Aorta (tissue), 5 donors: ENCODE data around the gene PRSS37. TPM values are rescaled to one million over a fixed set of nuclear protein-coding genes. Genes with fewer than 3 reads are reported as not detected.

Experiments used
- ATAC-seq: fragments of 200-7000 bp; cut with Tn5 transposase; one replicate; pipeline ENCODE4 v1.9.1; 2022; ENCODE audit warnings: moderate library complexity; ENCODE audit not compliant: low FRiP score
- DNase-seq, 2 donors: peaks; one replicate each; pipeline ENCODE4 v3.0.0-alpha.2; 2020
- H3K27ac ChIP-seq, 2 donors: one replicate each; pipeline ENCODE4 v1.5.1; 2013; ENCODE audit warnings: low read length in 2 of 2, mild to moderate bottlenecking in 2 of 2, moderate library complexity in 2 of 2, control low read depth in 1 of 2, inconsistent platforms in 1 of 2, low read depth in 1 of 2
- H3K27me3 ChIP-seq, 2 donors: one replicate each; pipeline ENCODE4 v1.6.1; 2013; ENCODE audit warnings: control low read depth in 1 of 2, low read length in 1 of 2, mild to moderate bottlenecking in 1 of 2, moderate library complexity in 1 of 2; ENCODE audit not compliant: insufficient read depth in 2 of 2, control insufficient read depth in 1 of 2
- H3K36me3 ChIP-seq, 2 donors: one replicate each; pipeline ENCODE4 v1.6.1; 2013; ENCODE audit warnings: control low read depth in 1 of 2, low read length in 1 of 2, mild to moderate bottlenecking in 1 of 2; ENCODE audit not compliant: insufficient read depth in 2 of 2, control insufficient read depth in 1 of 2
- H3K4me1 ChIP-seq, 2 donors: one replicate each; pipeline ENCODE4 v1.6.1; 2013; ENCODE audit warnings: low read length in 2 of 2, control low read depth in 1 of 2, mild to moderate bottlenecking in 1 of 2, moderate library complexity in 1 of 2; ENCODE audit not compliant: insufficient read depth in 2 of 2, control insufficient read depth in 1 of 2
- H3K4me3 ChIP-seq, 2 donors: one replicate each; pipeline ENCODE4 v1.5.1; 2013; ENCODE audit warnings: low read length in 2 of 2, control low read depth in 1 of 2, mild to moderate bottlenecking in 1 of 2
- H3K9me3 ChIP-seq: one replicate; pipeline ENCODE4 v1.6.1; 2013; ENCODE audit warnings: mild to moderate bottlenecking, low read length; ENCODE audit not compliant: control insufficient read depth
- WGBS, 2 donors: extraction: QIAGEN DNeasy Blood & Tissue Kit; methylation state at CpG; one replicate each; pipeline ENCODE4 v1.1.7; 2013; 5-methylcytosine and 5-hydroxymethylcytosine counted together
- intact Hi-C, 2 donors: fragments of 100-400 bp; cut with DNase I; formaldehyde crosslinking; loops; one replicate each; pipeline versions ENCODE4 v1.14.2 to v1.15.0; 2022
- polyA plus RNA-seq, 2 donors: library from polyadenylated mRNA; stranded (reverse); fragments of 200-250 nt; gene quantifications; one replicate each; pipeline ENCODE4 v1.2.3, GENCODE V29; 2013
- total RNA-seq, 2 donors: library from RNA; stranded (reverse); fragmentation: NEBNext Ultra II Directional; extraction: Animal tissue kit (Norgen Biotek cat#: 25700); gene quantifications; one replicate each; pipeline ENCODE4 v1.2.1, GENCODE V29; 2021
- donor health status: healthy with polysubstance abuse.
- donor health status: Bipolar disorder and iron deficiency.
- donor health status: DM: no; HTN: no; CAD: no.
- donor health status: DM: no; HTN: no; CAD: no.
- donor health status: DM: yes; HTN: yes; CAD: no.

PRSS37 gene
- total and polyA plus RNA-seq, 4 donors = not detected

GRCh38 chr7:141866974-141867373 is 25.7 kb upstream of the PRSS37 start:
- H3K27ac ChIP-seq = no peak overlapping the region
- H3K4me3 ChIP-seq = no peak overlapping the region
- WGBS, 2 donors = 85 to 91% methylated on average over 2 of the region's 2 CpGs
- intact Hi-C loops = no loop called here
- ATAC-seq = no peak
- DNase-seq = no peak
- no peaks in the 10 kb centered on the region for H3K36me3 ChIP-seq
- peaks cover 2% of the 10 kb centered on the region for H3K9me3 ChIP-seq
- no peaks in the 10 kb centered on the region for H3K4me1 ChIP-seq
- H3K27me3 ChIP-seq = no peaks in the 10 kb centered on the region

DNA sequence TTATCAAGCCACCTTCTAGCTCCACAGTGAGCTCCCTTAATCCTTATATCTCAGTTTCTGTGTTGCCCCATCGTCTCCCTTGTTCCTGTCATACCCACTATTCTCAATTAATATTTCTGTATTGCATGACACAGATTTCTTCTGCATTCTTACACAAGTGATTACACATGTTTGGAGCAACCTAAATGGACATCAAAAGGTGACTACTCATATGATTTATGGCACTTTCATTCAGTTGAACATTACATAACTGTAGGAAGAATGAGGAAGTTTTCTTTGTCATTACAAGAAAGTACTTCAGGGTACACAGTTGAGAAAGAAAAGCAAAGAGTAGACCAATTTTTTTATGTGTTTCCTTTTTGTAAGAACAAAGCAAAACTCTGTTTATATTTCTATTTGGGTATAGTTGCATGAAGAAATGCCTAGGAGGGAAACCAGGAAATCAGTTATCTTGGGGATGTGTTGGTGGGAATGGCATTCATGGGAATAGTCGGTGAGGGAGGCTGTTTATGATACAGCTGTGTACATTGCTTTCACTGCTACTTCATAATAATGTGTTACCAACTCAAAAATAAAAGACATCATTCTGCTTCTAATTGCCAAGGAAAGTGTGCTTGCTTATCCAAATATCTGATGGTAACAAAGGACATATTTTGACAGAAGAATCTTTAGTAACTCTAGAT is 23.6 kb upstream of the PRSS37 start:
- H3K36me3 ChIP-seq = no peaks in the 10 kb centered on the region
- peaks cover 5% of the 10 kb centered on the region for H3K9me3 ChIP-seq
- H3K4me3 ChIP-seq = no peak overlapping the region
- no peak overlapping the region for H3K27ac ChIP-seq
- intact Hi-C loops = no loop called here
- no peak for DNase-seq
- no peaks in the 10 kb centered on the region for H3K27me3 ChIP-seq
- no peak for ATAC-seq
- 58 to 68% methylated on average over 2 of the region's 2 CpGs for WGBS, 2 donors
- H3K4me1 ChIP-seq = no peaks in the 10 kb centered on the region

GRCh38 chr7:141860207-141860606 is 18.9 kb upstream of the PRSS37 start:
- Histone ChIP-seq H3K27me3 (no peaks in the 10 kb centered on the region), H3K4me1 (no peaks in the 10 kb centered on the region), H3K27ac (no peak overlapping the region), H3K9me3 (peaks cover 9% of the 10 kb centered on the region), H3K4me3 (no peak overlapping the region), H3K36me3 (no peaks in the 10 kb centered on the region)
- ATAC-seq (no peak), DNase-seq (no peak)
- 66 to 71% methylated on average over 2 of the region's 2 CpGs for WGBS, 2 donors
- intact Hi-C loops = no loop called here

DNA sequence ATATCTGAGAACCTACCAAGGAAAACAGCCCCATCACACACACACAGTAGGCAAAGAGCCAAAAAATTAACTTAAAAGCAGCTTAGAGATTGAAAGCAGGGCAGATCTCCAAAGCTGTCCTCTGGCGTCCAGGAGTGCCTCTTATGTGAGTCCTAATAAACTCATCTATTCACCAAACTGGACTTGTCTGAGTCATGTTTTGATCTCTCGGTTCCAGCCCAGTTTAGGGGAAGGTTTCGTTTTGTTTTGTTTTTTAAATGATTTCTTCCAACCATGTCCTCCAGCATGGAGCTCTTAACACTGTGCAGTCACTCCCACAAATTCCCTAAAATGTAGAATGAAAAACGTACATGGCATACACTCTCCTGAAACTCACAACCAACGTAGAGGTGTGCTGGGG is 6.7 kb upstream of the PRSS37 start:
- 74% methylated on average over 5 of the region's 5 CpGs for WGBS, 2 donors

GRCh38 chr7:141844256-141844655 is 3.0 kb upstream of the PRSS37 start:
- Histone ChIP-seq H3K4me1 (no peaks in the 10 kb centered on the region), H3K4me3 (no peak overlapping the region), H3K27me3 (no peaks in the 10 kb centered on the region), H3K36me3 (no peaks in the 10 kb centered on the region), H3K9me3 (peaks cover 4% of the 10 kb centered on the region), H3K27ac (no peak overlapping the region)
- DNase-seq (no peak), ATAC-seq (no peak)
- intact Hi-C loops = no loop called here

More for the DNA sequence above, 6.7 kb upstream of the PRSS37 start:
- intact Hi-C loops = no loop called here
- Histone ChIP-seq H3K9me3 (peaks cover 5% of the 10 kb centered on the region), H3K36me3 (no peaks in the 10 kb centered on the region), H3K27ac (no peak overlapping the region), H3K4me1 (no peaks in the 10 kb centered on the region), H3K4me3 (no peak overlapping the region), H3K27me3 (no peaks in the 10 kb centered on the region)
- ATAC-seq (no peak), DNase-seq (no peak)

DNA sequence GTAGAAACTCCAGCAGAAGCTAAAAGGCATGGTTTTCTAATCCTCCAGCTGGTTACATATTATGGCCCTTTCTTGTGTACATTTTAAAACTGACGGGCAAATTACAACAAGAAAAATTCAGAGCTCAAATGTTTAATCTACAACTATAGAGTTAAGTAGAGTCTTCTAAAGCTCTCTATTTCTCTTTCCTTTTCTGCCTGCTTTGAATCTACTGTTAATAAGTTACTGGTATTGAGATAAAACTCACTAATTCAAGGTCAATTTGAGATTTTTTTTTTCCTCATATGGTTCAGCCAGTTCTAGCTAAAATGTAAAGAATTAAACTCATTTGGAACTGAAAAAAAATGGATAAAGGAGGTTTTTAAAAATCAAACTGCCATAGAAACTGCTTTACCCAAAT is 1.6 kb upstream of the PRSS37 start:
- no peak overlapping the region for H3K4me3 ChIP-seq
- DNase-seq (no peak), ATAC-seq (no peak)
- no peaks in the 10 kb centered on the region for H3K4me1 ChIP-seq
- no peaks in the 10 kb centered on the region for H3K27me3 ChIP-seq
- H3K36me3 ChIP-seq = no peaks in the 10 kb centered on the region
- intact Hi-C loops = no loop called here
- H3K27ac ChIP-seq = no peak overlapping the region
- H3K9me3 ChIP-seq = peaks cover 4% of the 10 kb centered on the region
- WGBS, 2 donors = 73 to 84% methylated on average over 1 of the region's 1 CpG

GRCh38 chr7:141840708-141841107 is 577 bp downstream of the PRSS37 start:
- intact Hi-C loops = no loop called here
- no peak for ATAC-seq
- no peaks in the 10 kb centered on the region for H3K4me1 ChIP-seq
- H3K9me3 ChIP-seq = no peaks in the 10 kb centered on the region
- no peak overlapping the region for H3K27ac ChIP-seq
- 93 to 95% methylated on average over 5 of the region's 5 CpGs for WGBS, 2 donors
- no peak overlapping the region for H3K4me3 ChIP-seq
- no peaks in the 10 kb centered on the region for H3K27me3 ChIP-seq
- DNase-seq = no peak
- H3K36me3 ChIP-seq = no peaks in the 10 kb centered on the region

GRCh38 chr7:141839256-141839655 is 2.0 kb downstream of the PRSS37 start:
- Histone ChIP-seq H3K4me1 (no peaks in the 10 kb centered on the region), H3K27me3 (peaks cover 0 to 1% of the 10 kb centered on the region in 2 donors), H3K36me3 (no peaks in the 10 kb centered on the region), H3K27ac (no peak overlapping the region), H3K9me3 (no peaks in the 10 kb centered on the region), H3K4me3 (no peak overlapping the region)
- WGBS, 2 donors = 74 to 78% methylated on average over 4 of the region's 4 CpGs
- DNase-seq = no peak
- intact Hi-C loops = no loop called here
- no peak for ATAC-seq

DNA sequence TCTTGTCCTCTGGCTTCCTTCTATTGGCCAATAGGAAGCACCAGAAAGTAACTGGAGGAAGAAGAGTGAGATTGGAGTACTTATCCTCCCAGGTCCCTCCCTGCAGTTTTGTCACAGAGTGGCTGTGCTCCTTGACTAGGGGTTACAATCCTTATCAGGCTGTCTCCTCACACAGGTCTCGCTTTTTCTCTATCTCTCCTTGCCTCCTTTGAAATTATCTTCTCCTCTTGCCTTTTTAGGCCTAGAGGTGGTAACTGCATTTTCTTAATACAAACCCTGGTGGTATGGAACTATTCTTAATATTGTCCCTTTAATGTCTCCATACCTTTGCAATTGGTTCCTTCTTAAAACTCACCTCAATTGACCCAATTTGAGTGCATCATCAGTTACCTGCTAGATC is 2.7 kb downstream of the PRSS37 start:
- ATAC-seq = no peak

More for the DNA sequence above, 2.7 kb downstream of the PRSS37 start:
- H3K27ac ChIP-seq = no peak overlapping the region
- H3K36me3 ChIP-seq = no peaks in the 10 kb centered on the region
- H3K4me3 ChIP-seq = no peak overlapping the region
- H3K27me3 ChIP-seq = peaks cover 0 to 1% of the 10 kb centered on the region in 2 donors
- H3K4me1 ChIP-seq = no peaks in the 10 kb centered on the region
- intact Hi-C loops = no loop called here
- 84 to 92% methylated on average over 1 of the region's 1 CpG for WGBS, 2 donors
- DNase-seq = no peak
- H3K9me3 ChIP-seq = no peaks in the 10 kb centered on the region
